ENCODE results near the gene ZNF414. TPM values are rescaled to one million over a fixed set of nuclear protein-coding genes. Genes with fewer than 3 reads are reported as not detected.
A peak's percentile ranks its signal among the peaks of the same experiment; 100 is the strongest.

The ZNF414 gene
- total RNA-seq, 2 experiments from 2014 or later = 8.7 to 47.5 TPM

DNA sequence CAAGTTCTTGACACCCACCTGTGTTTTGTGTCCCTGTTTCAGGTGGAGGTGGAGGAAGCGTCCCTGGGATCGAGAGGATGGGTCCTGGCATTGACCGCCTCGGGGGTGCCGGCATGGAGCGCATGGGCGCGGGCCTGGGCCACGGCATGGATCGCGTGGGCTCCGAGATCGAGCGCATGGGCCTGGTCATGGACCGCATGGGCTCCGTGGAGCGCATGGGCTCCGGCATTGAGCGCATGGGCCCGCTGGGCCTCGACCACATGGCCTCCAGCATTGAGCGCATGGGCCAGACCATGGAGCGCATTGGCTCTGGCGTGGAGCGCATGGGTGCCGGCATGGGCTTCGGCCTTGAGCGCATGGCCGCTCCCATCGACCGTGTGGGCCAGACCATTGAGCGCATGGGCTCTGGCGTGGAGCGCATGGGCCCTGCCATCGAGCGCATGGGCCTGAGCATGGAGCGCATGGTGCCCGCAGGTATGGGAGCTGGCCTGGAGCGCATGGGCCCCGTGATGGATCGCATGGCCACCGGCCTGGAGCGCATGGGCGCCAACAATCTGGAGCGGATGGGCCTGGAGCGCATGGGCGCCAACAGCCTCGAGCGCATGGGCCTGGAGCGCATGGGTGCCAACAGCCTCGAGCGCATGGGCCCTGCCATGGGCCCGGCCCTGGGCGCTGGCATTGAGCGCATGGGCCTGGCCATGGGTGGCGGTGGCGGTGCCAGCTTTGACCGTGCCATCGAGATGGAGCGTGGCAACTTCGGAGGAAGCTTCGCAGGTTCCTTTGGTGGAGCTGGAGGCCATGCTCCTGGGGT, 28.2 kb downstream of the ZNF414 start:
- H2AFZ ChIP-seq (ENCODE audit: low read length) = no peak overlapping the region
- no peaks in the 10 kb centered on the region for H3K4me1 ChIP-seq (ENCODE audit: insufficient read depth, low read length, poor library complexity, severe bottlenecking)
- TF ChIP-seq, protein P1, sequence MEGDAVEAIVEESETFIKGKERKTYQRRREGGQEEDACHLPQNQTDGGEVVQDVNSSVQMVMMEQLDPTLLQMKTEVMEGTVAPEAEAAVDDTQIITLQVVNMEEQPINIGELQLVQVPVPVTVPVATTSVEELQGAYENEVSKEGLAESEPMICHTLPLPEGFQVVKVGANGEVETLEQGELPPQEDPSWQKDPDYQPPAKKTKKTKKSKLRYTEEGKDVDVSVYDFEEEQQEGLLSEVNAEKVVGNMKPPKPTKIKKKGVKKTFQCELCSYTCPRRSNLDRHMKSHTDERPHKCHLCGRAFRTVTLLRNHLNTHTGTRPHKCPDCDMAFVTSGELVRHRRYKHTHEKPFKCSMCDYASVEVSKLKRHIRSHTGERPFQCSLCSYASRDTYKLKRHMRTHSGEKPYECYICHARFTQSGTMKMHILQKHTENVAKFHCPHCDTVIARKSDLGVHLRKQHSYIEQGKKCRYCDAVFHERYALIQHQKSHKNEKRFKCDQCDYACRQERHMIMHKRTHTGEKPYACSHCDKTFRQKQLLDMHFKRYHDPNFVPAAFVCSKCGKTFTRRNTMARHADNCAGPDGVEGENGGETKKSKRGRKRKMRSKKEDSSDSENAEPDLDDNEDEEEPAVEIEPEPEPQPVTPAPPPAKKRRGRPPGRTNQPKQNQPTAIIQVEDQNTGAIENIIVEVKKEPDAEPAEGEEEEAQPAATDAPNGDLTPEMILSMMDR (conservative IDR thresholded peaks at IDR 0.05; ENCODE audit: low read length) = no peak
- no peak for TF ChIP-seq EZH2phosphoT487 (IDR thresholded peaks at IDR 0.05; ENCODE audit: borderline replicate concordance, low read depth, low read length)
- no peaks in the 10 kb centered on the region for H3K9me3 ChIP-seq (ENCODE audit: low read length)
- CTCF ChIA-PET (ENCODE audit: unreplicated experiment) = no interaction called here
- H3K4me2 ChIP-seq (ENCODE audit: low read length) = no peak overlapping the region
- H3K79me2 ChIP-seq (ENCODE audit: insufficient read depth, low read depth, low read length) = peaks cover 14% of the 10 kb centered on the region; the same call in 1 of the 2 replicates
- no peaks in the 10 kb centered on the region for H3K9me2 ChIP-seq (ENCODE audit: insufficient read depth, low read length)
- no peak overlapping the region for H3K27ac ChIP-seq (ENCODE audit: low read depth, low read length, poor library complexity, severe bottlenecking)
- H3K4me3 ChIP-seq (ENCODE audit: low read depth, low read length, poor library complexity, severe bottlenecking) = no peak overlapping the region
- BruUV-seq (replicated peaks) = TSS peak; percentile 81
- intact Hi-C loops (cut with micrococcal nuclease; ENCODE audit: unreplicated experiment) = no loop called here
- DNase-seq (ENCODE audit: low spot score) = no peak
- POLR2A ChIA-PET = no interaction called here
- no peaks in the 10 kb centered on the region for H4K20me1 ChIP-seq (ENCODE audit: insufficient read depth, low read length)
- peaks cover 99% of the 10 kb centered on the region for H3K36me3 ChIP-seq (ENCODE audit: insufficient read depth, low read length)

DNA sequence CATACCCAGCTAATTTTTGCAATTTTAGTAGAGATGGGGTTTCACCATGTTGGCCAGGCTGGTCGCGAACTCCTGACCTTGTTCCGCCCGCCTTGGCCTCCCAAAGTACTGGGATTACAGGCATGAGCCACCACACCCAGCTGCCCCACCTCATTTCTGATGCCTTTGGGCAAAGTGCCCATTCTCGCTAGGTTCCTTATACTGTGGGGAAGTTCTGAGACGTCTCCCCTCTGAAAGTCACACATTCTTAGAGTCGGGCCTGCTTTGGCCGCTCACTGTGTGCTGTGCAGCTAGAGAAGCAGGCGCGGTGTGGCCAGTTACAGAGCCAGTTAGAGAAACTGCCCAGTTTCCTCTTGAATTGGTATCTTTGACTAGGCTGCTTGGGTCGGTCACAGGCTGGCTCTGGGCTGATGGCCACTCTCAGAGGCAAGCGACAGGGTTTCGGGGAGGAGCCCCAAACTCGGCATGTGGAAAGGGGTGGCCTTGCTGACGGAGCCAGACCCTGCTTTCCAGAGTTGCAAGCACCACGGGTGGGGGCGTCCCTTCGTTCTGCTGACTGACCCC, 29.6 kb downstream of the ZNF414 start:
- Histone ChIP-seq H3K79me2 (ENCODE audit: insufficient read depth, low read depth, low read length) (peaks cover 26% of the 10 kb centered on the region; the same call in 1 of the 2 replicates), H4K20me1 (ENCODE audit: insufficient read depth, low read length) (no peaks in the 10 kb centered on the region), H3K4me3 (ENCODE audit: low read depth, low read length, poor library complexity, severe bottlenecking) (no peak overlapping the region), H2AFZ (ENCODE audit: low read length) (no peak overlapping the region), H3K4me1 (ENCODE audit: insufficient read depth, low read length, poor library complexity, severe bottlenecking) (no peaks in the 10 kb centered on the region), H3K27ac (ENCODE audit: low read depth, low read length, poor library complexity, severe bottlenecking) (no peak overlapping the region), H3K4me2 (ENCODE audit: low read length) (no peak overlapping the region), H3K36me3 (ENCODE audit: insufficient read depth, low read length) (peaks cover 95% of the 10 kb centered on the region), H3K9me3 (ENCODE audit: low read length) (no peaks in the 10 kb centered on the region), H3K9me2 (ENCODE audit: insufficient read depth, low read length) (no peaks in the 10 kb centered on the region)
- DNase-seq (ENCODE audit: low spot score) = no peak
- ChIA-PET CTCF (ENCODE audit: unreplicated experiment) (no interaction called here), POLR2A (no interaction called here)
- no TSS peak for BruUV-seq (replicated peaks)
- intact Hi-C loops (cut with micrococcal nuclease; ENCODE audit: unreplicated experiment) = no loop called here
- TF ChIP-seq EZH2phosphoT487 (IDR thresholded peaks at IDR 0.05; ENCODE audit: borderline replicate concordance, low read depth, low read length) = no peak
- TF ChIP-seq, protein P1 (conservative IDR thresholded peaks at IDR 0.05; ENCODE audit: low read length) = no peak

DNA sequence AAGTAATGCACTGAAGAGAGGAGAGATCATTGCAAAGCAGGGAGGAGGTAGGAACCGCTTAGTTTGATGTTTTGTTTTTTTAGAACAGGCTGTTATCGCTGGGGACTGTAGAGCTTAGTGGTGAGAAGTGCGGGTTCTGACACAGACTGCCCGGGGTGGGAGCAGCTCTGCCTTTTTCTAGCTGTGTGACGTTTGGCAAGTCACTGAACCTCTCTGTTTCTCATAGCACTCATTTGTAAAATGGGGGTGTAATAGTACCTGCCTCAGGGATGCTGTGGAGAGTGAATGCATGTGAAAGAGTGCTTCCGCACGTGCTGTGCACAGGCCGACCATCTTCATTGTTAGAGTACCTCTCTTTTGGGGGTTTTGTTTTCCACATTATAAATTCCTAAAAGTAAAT, 30.8 kb downstream of the ZNF414 start:
- no TSS peak for BruUV-seq (replicated peaks)
- peaks cover 95% of the 10 kb centered on the region for H3K36me3 ChIP-seq (ENCODE audit: insufficient read depth, low read length)
- no peaks in the 10 kb centered on the region for H3K9me3 ChIP-seq (ENCODE audit: low read length)
- no peak overlapping the region for H3K4me3 ChIP-seq (ENCODE audit: low read depth, low read length, poor library complexity, severe bottlenecking)
- H2AFZ ChIP-seq (ENCODE audit: low read length) = no peak overlapping the region
- intact Hi-C loops (cut with micrococcal nuclease; ENCODE audit: unreplicated experiment) = no loop called here
- H3K9me2 ChIP-seq (ENCODE audit: insufficient read depth, low read length) = no peaks in the 10 kb centered on the region
- TF ChIP-seq EZH2phosphoT487 (IDR thresholded peaks at IDR 0.05; ENCODE audit: borderline replicate concordance, low read depth, low read length) = no peak
- TF ChIP-seq, protein P1 (conservative IDR thresholded peaks at IDR 0.05; ENCODE audit: low read length) = no peak
- no peak for DNase-seq (ENCODE audit: low spot score)
- peaks cover 38% of the 10 kb centered on the region for H3K79me2 ChIP-seq (ENCODE audit: insufficient read depth, low read depth, low read length)
- ChIA-PET POLR2A (no interaction called here), CTCF (ENCODE audit: unreplicated experiment) (no interaction called here)
- no peak overlapping the region for H3K27ac ChIP-seq (ENCODE audit: low read depth, low read length, poor library complexity, severe bottlenecking)
- H3K4me1 ChIP-seq (ENCODE audit: insufficient read depth, low read length, poor library complexity, severe bottlenecking) = no peaks in the 10 kb centered on the region
- no peak overlapping the region for H3K4me2 ChIP-seq (ENCODE audit: low read length)
- H4K20me1 ChIP-seq (ENCODE audit: insufficient read depth, low read length) = 0 out of 2 replicates have a peak, but pooled peaks cover 3% of the 10 kb centered on the region

Measured in OCI-LY7 (cell line).